Subcutaneous adipose tissue (tissue), 4 donors: ENCODE results near the gene TMEM11. TPM values are rescaled to one million over a fixed set of nuclear protein-coding genes. Genes with fewer than 3 reads are reported as not detected.

Experiments
- total RNA-seq, 4 donors: library from RNA; depleted of rRNA; stranded (reverse); fragments of >200 nt; gene quantifications; one replicate each; pipeline ENCODE4 v1.1.0, GENCODE V29; 2016
- TF ChIP-seq, protein P1 (sequence below): fragments of 450-650 bp; IDR thresholded peaks from one replicate; pipeline ENCODE4 v1.5.1; 2016; ENCODE audit warnings: low read depth, mild to moderate bottlenecking, control low read depth, antibody characterized with exemption, moderate library complexity

Gene TMEM11
- total RNA-seq, 4 donors from 2014 or later, result 22.0 to 30.1 (median 26.4) TPM

GRCh38 chr17:21174713-21175112, 39.2 kb downstream of the TMEM11 start:
- TF ChIP-seq, protein P1, sequence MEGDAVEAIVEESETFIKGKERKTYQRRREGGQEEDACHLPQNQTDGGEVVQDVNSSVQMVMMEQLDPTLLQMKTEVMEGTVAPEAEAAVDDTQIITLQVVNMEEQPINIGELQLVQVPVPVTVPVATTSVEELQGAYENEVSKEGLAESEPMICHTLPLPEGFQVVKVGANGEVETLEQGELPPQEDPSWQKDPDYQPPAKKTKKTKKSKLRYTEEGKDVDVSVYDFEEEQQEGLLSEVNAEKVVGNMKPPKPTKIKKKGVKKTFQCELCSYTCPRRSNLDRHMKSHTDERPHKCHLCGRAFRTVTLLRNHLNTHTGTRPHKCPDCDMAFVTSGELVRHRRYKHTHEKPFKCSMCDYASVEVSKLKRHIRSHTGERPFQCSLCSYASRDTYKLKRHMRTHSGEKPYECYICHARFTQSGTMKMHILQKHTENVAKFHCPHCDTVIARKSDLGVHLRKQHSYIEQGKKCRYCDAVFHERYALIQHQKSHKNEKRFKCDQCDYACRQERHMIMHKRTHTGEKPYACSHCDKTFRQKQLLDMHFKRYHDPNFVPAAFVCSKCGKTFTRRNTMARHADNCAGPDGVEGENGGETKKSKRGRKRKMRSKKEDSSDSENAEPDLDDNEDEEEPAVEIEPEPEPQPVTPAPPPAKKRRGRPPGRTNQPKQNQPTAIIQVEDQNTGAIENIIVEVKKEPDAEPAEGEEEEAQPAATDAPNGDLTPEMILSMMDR, result no peak

DNA sequence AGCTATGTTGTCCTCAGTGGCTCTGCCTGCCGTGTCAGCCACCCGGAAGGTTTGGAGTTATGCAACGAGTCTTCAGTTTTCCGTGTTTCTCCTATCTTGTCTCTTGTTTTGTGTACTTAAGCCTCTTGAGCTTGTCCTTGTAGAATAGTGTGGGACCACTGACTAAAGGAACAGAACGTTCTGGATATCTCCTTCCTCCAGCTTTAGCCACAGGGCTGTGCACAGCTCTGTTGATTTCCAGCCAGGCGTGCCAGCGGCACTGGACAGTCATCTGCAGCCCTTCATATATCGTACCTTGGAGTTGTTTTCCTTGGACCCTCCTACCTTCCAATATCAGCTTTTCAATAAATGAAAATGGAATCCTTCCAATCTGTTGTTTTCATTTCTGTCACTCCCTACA, 39.8 kb downstream of the TMEM11 start:
- TF ChIP-seq, protein P1, result no peak

- TF ChIP-seq, protein P1, result no peak
Measured at GRCh38 chr17:21173543-21173942, 40.4 kb downstream of the TMEM11 start.

DNA sequence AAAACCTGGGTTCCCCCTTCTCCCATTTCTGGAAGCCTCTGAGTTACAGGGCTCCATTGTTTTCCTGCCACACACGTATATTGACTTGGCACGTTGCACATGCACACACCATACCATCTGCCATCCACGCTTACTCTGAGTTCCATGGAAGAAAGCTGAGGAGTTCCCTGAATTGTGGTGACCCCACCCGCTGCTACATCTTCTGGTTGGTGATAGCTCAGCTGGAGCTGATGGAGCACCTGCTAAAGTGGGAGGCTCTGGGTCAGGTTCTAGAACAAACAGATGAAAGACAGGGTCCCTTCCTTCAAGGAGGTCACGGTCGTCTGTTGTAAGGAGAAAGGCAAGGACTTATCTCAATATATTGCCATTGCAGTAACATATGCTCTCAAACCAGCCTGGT, 41.1 kb downstream of the TMEM11 start:
- TF ChIP-seq, protein P1, result no peak

DNA sequence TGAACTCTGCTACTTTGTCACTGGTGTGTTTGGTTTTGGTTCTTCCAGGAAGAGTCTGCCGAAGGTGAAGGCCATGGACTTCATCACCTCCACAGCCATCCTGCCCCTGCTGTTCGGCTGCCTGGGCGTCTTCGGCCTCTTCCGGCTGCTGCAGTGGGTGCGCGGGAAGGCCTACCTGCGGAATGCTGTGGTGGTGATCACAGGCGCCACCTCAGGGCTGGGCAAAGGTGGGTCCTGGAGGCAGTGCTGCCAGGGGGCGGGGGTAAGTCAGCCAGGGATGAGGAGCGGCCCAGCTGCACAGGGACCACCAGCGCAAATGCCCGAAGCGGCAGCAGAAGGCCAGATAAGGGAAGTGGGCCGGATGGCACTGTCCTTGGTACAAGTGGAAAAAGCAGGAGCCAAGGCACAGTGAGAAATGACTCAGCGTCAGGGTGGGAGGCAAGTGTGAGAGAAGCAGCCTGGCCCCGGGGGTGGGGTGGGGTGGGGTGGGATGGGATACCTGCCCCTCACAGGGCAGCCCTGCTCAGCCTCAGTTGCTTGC, 41.9 kb downstream of the TMEM11 start:
- TF ChIP-seq, protein P1, result no peak

- TF ChIP-seq, protein P1, result no peak
Measured at GRCh38 chr17:21171309-21171922, 42.5 kb downstream of the TMEM11 start.

- TF ChIP-seq, protein P1, result no peak
Measured at GRCh38 chr17:21170809-21171208, 43.2 kb downstream of the TMEM11 start.
